ENCODE measurements around the gene RAB26. TPM values are rescaled to one million over a fixed set of nuclear protein-coding genes. Genes with fewer than 3 reads are reported as not detected.
"Not testable (repeated sequence)": the region's sequence is repeated elsewhere in the genome, so short reads cannot be mapped to it uniquely, and the experiment has no call there.

Gene RAB26
- 0.44 to 0.91 TPM (median 0.58 TPM) in 3 replicates for polyA plus RNA-seq
- not detected for polyA plus RNA-seq (2011; ENCODE audit: low read depth)
- polyA plus RNA-seq (2011; cell fraction: cytosol; rRNA removed), result 0.21 and 0.70 TPM in 2 replicates
- 1.0 and 2.2 TPM in 2 replicates for polyA plus RNA-seq (2011; cell fraction: nucleus; rRNA removed)
- polyA plus RNA-seq (2012; ENCODE audit: low replicate concordance), result 0.83 and 1.5 TPM in 2 replicates
- polyA minus RNA-seq, result 0.23 to 0.77 TPM in 2 of 3 replicates, not detected in the other
- polyA minus RNA-seq (2011; cell fraction: cytosol; rRNA and poly(A)+ RNA removed), result not detected
- polyA minus RNA-seq (2011; cell fraction: nucleus; rRNA and poly(A)+ RNA removed), result 0.74 and 1.2 TPM in 2 replicates

- H3K4me1 ChIP-seq (ENCODE audit: control insufficient read depth, extremely low read depth, insufficient read depth, low read length), result peaks cover 42% of the 10 kb centered on the region
- no peak for DNase-seq (ENCODE audit: low read depth, low spot score)
- H3K9me3 ChIP-seq (ENCODE audit: control insufficient read depth, low read depth, low read length), result no peaks in the 10 kb centered on the region
- H3K27me3 ChIP-seq (ENCODE audit: control insufficient read depth, extremely low read depth, insufficient read depth, low read length), result no peaks in the 10 kb centered on the region
- dilution Hi-C loops (cut with MboI; ENCODE audit: extremely low pct_ligation_motif_present, low sequenced_read_pairs), result no loop called here
- H2AFZ ChIP-seq (ENCODE audit: control insufficient read depth, low read length), result no peak within 1 kb of the TSS
- H3K4me2 ChIP-seq (ENCODE audit: control insufficient read depth, extremely low read depth, insufficient read depth, low read depth, low read length), result peak within 1 kb of the TSS; percentile 74
- H3K9ac ChIP-seq (ENCODE audit: control insufficient read depth, extremely low read depth, insufficient read depth, low read length), result peak within 1 kb of the TSS; percentile 23
- H3K36me3 ChIP-seq (ENCODE audit: control insufficient read depth in 2 of 2, extremely low read depth in 1 of 2, insufficient read depth in 2 of 2, low read length in 2 of 2), result peaks cover 4 to 14% of the 10 kb centered on the region in 2 experiments
- H3K4me3 ChIP-seq (ENCODE audit: control insufficient read depth in 2 of 3, extremely low read depth in 1 of 3, insufficient read depth in 2 of 3, low read depth in 1 of 3, low read length in 3 of 3), result peak within 1 kb of the TSS; percentile 21 to 28 (median 24)
- H3K9me1 ChIP-seq (ENCODE audit: control insufficient read depth, extremely low read depth, insufficient read depth, low read length), result peaks cover 4% of the 10 kb centered on the region
- TF ChIP-seq CTCF (optimal IDR thresholded peaks at IDR 0.05 in 1 of 3, IDR thresholded peaks at IDR 0.05 in 1 of 3, conservative IDR thresholded peaks at IDR 0.05 in 1 of 3; ENCODE audit: extremely low read depth in 1 of 3, insufficient read depth in 2 of 3, low read length in 3 of 3) (no peak), EZH2 (IDR thresholded peaks at IDR 0.05; ENCODE audit: low read length) (no peak)
- no peak for FAIRE-seq
- peaks cover 31% of the 10 kb centered on the region for H4K20me1 ChIP-seq (ENCODE audit: control insufficient read depth, extremely low read depth, insufficient read depth, low read length)
- no peak within 1 kb of the TSS for H3K27ac ChIP-seq (ENCODE audit: control insufficient read depth, insufficient read depth, low read length)
- peaks cover 6% of the 10 kb centered on the region for H3K79me2 ChIP-seq (ENCODE audit: control insufficient read depth, insufficient read depth, low read length)
Measured at GRCh38 chr16:2147981-2148671, at the start of gene RAB26. Gene RAB26, plus strand, starts transcription at chr16:2148625. Its CDS starts 159 bp downstream, at chr16:2148784.

- H3K27ac ChIP-seq (ENCODE audit: control insufficient read depth, insufficient read depth, low read length); H3K4me1 ChIP-seq (ENCODE audit: control insufficient read depth, extremely low read depth, insufficient read depth, low read length); H3K4me3 ChIP-seq (ENCODE audit: control insufficient read depth in 2 of 3, extremely low read depth in 1 of 3, insufficient read depth in 2 of 3, low read depth in 1 of 3, low read length in 3 of 3); dilution Hi-C loops (cut with MboI; ENCODE audit: extremely low pct_ligation_motif_present, low sequenced_read_pairs); H3K9ac ChIP-seq (ENCODE audit: control insufficient read depth, extremely low read depth, insufficient read depth, low read length); DNase-seq (ENCODE audit: low read depth, low spot score); FAIRE-seq; H2AFZ ChIP-seq (ENCODE audit: control insufficient read depth, low read length); H3K79me2 ChIP-seq (ENCODE audit: control insufficient read depth, insufficient read depth, low read length); H3K9me1 ChIP-seq (ENCODE audit: control insufficient read depth, extremely low read depth, insufficient read depth, low read length); H3K27me3 ChIP-seq (ENCODE audit: control insufficient read depth, extremely low read depth, insufficient read depth, low read length); H4K20me1 ChIP-seq (ENCODE audit: control insufficient read depth, extremely low read depth, insufficient read depth, low read length); H3K9me3 ChIP-seq (ENCODE audit: control insufficient read depth, low read depth, low read length); H3K4me2 ChIP-seq (ENCODE audit: control insufficient read depth, extremely low read depth, insufficient read depth, low read depth, low read length): not testable (repeated sequence)
- H3K36me3 ChIP-seq (ENCODE audit: control insufficient read depth in 2 of 2, extremely low read depth in 1 of 2, insufficient read depth in 2 of 2, low read length in 2 of 2), result peaks cover 4 to 11% of the 10 kb centered on the region in 2 experiments
Measured at GRCh38 chr16:2101581-2101980, 46.8 kb upstream of the RAB26 start.
